ENCODE results near the gene SNUPN.

- TF ChIP-seq CTCF (IDR thresholded peaks at IDR 0.05; ENCODE audit: low read length) (no peak), EZH2 (optimal IDR thresholded peaks at IDR 0.05; ENCODE audit: low read depth, low read length) (no peak), EZH2phosphoT487 (IDR thresholded peaks at IDR 0.05; ENCODE audit: low read length) (no peak)
These were observed 34.6 kb upstream of the SNUPN start for GRCh38 chr15:75659928-75660645.
